ENCODE measurements around the gene HDLBP.
"Not testable (repeated sequence)": the region's sequence is repeated elsewhere in the genome, so short reads cannot be mapped to it uniquely, and the experiment has no call there.

Gene HDLBP

GRCh38 chr2:241285596-241285995 lies 29.9 kb downstream of the HDLBP start:
- TF ChIP-seq, protein P1, sequence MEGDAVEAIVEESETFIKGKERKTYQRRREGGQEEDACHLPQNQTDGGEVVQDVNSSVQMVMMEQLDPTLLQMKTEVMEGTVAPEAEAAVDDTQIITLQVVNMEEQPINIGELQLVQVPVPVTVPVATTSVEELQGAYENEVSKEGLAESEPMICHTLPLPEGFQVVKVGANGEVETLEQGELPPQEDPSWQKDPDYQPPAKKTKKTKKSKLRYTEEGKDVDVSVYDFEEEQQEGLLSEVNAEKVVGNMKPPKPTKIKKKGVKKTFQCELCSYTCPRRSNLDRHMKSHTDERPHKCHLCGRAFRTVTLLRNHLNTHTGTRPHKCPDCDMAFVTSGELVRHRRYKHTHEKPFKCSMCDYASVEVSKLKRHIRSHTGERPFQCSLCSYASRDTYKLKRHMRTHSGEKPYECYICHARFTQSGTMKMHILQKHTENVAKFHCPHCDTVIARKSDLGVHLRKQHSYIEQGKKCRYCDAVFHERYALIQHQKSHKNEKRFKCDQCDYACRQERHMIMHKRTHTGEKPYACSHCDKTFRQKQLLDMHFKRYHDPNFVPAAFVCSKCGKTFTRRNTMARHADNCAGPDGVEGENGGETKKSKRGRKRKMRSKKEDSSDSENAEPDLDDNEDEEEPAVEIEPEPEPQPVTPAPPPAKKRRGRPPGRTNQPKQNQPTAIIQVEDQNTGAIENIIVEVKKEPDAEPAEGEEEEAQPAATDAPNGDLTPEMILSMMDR (IDR thresholded peaks at IDR 0.05): no peak
- Histone ChIP-seq H3K27ac (no peak overlapping the region), H3K4me3 (no peak overlapping the region)
- DNase-seq (ENCODE audit: low spot score): no peak

DNA sequence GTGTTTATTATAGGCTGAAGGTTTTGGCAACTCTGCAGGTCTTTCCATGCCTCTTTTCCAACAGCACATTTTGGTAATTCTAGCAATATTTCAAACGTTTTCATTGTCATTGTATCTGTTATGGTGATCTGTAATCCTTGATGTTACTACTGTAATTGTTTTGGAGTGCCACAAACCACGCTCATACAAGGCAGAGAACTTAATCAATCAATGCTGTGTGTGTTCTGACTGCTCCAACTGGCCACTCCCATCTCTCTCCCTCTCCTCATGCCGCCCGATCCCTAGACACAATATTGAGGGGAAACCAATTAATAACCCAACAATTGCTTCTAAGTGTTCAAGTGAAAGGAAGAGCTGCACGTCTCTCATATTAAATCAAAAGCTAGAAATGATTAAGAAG lies 32.9 kb downstream of the HDLBP start:
- TF ChIP-seq, protein P1 (IDR thresholded peaks at IDR 0.05): no peak
- H3K27ac ChIP-seq: no peak overlapping the region
- no peak for DNase-seq (ENCODE audit: low spot score)
- no peak overlapping the region for H3K4me3 ChIP-seq

DNA sequence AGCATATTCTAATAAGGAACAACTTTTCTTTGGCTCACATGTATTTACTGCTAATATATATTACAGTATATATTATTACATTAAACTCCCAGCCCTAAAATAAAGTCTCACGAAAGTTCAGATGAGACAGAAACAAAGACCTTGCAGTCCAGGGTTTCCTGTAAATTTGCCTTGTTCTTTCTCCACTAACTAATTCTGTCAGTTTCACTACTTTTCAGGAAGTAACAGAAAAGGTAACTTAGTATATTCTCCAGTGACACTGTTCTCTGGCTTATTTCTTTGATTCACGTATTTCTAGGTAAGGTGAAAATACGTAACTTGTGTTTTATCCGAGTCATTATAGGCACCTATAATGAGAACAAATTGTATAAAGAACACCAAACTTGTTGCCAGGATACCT lies 35.2 kb downstream of the HDLBP start:
- no peak for DNase-seq (ENCODE audit: low spot score)
- TF ChIP-seq, protein P1 (IDR thresholded peaks at IDR 0.05): no peak
- H3K27ac ChIP-seq: no peak overlapping the region
- H3K4me3 ChIP-seq: no peak overlapping the region

DNA sequence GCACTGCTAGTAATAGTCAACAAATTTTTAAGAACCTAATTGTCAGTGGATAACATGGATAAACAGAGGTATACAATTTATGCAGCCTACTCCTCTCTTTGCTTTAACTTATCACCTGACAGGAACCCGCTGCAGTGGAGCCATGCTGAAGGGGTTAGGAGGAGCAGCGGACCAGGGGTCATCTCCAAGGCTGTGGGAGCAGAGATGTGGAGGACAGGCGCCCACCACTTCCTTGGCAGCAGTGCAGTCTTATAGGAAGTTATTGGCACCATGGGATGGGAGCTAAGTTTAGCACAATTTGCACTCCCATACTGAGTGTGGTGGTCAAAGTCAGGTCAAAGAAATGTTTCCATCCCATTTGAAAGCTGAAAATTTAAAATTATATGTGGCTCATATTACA lies 35.6 kb downstream of the HDLBP start:
- DNase-seq (ENCODE audit: low spot score): no peak
- H3K27ac ChIP-seq: no peak overlapping the region
- TF ChIP-seq, protein P1 (IDR thresholded peaks at IDR 0.05): no peak
- H3K4me3 ChIP-seq: no peak overlapping the region

GRCh38 chr2:241279413-241279812 lies 36.1 kb downstream of the HDLBP start:
- TF ChIP-seq, protein P1 (IDR thresholded peaks at IDR 0.05): no peak
- no peak overlapping the region for H3K27ac ChIP-seq
- H3K4me3 ChIP-seq: no peak overlapping the region
- DNase-seq (ENCODE audit: low spot score): no peak

DNA sequence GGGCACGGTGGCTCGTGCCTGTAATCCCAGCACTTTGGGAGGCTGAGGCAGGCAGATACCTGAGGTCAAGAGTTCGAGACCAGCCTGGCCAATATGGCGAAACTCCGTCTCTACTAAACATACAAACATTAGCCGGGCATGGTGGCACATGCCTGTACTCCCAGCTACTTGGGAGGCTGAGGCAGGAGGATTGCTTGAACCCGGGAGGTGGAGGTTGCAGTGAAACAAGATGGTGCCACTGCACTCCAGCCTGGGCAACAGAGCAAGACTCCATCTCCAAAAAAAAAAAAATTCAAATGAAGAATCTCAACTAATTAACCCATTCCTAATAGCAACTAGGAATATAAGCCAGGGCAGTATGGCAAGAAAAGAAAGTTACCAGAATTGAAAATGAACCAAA lies 37.2 kb downstream of the HDLBP start:
- H3K27ac ChIP-seq; H3K4me3 ChIP-seq; DNase-seq (ENCODE audit: low spot score): not testable (repeated sequence)

GRCh38 chr2:241275910-241276309 lies 39.6 kb downstream of the HDLBP start:
- TF ChIP-seq, protein P1 (IDR thresholded peaks at IDR 0.05): no peak
- Histone ChIP-seq H3K27ac (no peak overlapping the region), H3K4me3 (no peak overlapping the region)
- DNase-seq (ENCODE audit: low spot score): no peak

- no peak overlapping the region for H3K4me3 ChIP-seq
- H3K27ac ChIP-seq: no peak overlapping the region
- TF ChIP-seq, protein P1 (IDR thresholded peaks at IDR 0.05): no peak
- DNase-seq (ENCODE audit: low spot score): no peak
Observed at GRCh38 chr2:241275504-241275903, 40.0 kb downstream of the HDLBP start.

All from coronary artery (tissue), 2 donors.